HG02885 (cell line): ENCODE measurements around the gene GPR176.
A peak's percentile ranks its signal among the peaks of the same experiment; 100 is the strongest.

Source experiments
- ATAC-seq: cut with Tn5 transposase; IDR thresholded peaks from one replicate; pipeline ENCODE4 v1.9.1; 2021; ENCODE audit warnings: mild to moderate bottlenecking; ENCODE audit not compliant: unreplicated experiment, poor library complexity

Gene GPR176, protein sequence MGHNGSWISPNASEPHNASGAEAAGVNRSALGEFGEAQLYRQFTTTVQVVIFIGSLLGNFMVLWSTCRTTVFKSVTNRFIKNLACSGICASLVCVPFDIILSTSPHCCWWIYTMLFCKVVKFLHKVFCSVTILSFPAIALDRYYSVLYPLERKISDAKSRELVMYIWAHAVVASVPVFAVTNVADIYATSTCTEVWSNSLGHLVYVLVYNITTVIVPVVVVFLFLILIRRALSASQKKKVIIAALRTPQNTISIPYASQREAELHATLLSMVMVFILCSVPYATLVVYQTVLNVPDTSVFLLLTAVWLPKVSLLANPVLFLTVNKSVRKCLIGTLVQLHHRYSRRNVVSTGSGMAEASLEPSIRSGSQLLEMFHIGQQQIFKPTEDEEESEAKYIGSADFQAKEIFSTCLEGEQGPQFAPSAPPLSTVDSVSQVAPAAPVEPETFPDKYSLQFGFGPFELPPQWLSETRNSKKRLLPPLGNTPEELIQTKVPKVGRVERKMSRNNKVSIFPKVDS

GRCh38 chr15:39919748-39920509, at the start of gene GPR176:
TSS of gene GPR176 (minus strand) at chr15:39920266. CDS start at chr15:39920026, 240 bp downstream.
- ATAC-seq, result peak; percentile 14

- no peak for ATAC-seq
These were observed 48.9 kb upstream of the GPR176 start for GRCh38 chr15:39969002-39969394.

DNA sequence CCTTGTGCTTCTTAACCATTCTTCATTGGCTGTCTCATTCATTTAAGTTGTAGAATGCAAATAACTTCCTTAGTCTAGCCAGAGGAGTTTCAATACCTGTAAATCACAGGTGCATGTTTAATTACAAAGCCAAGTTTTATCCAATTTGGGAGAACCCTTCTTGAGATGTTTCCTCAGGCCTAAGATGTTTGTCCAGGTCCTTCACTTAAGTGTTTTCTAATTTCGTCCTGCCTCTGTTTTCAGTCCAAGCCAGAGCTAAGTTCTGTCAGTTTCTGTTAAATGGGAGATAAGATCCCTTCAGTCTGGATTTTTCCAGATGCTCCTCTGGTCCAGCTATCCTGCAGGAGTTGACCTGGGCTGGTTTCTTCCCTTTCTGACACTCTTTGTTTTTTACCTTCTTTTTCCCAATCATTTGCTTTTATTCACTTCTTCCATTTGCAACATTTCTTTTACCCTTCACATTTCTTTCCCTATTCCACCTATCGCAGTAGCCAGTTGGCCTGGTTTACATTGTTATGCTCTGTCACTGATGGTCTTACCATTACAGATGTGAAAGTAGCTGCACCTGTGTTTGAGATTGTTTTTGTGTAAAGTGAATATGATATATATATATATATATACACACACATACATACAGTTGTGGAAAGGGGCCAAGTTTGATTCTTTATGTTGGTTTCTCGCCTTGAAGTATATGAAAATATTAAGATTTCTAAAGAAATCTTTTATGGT, 48.4 kb upstream of the GPR176 start:
- no peak for ATAC-seq

DNA sequence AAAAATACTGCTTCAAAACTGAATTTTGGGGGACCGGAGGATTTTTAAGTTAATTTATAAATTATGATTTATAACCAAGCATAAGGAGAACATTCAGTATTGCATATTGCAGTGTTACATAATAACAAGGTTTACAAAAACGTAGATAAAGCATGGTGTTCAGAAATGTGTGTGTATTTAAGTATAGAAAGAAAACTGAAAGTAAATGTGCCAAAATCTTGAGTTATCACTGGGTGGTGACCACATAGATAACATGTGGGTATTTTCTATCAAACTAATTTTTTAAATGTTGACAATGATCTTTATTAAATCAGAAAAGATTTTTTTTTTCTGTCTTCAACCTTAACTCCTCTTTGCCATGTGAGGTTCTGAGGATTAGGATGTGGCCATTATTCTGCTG, 46.5 kb upstream of the GPR176 start:
- ATAC-seq, result no peak

DNA sequence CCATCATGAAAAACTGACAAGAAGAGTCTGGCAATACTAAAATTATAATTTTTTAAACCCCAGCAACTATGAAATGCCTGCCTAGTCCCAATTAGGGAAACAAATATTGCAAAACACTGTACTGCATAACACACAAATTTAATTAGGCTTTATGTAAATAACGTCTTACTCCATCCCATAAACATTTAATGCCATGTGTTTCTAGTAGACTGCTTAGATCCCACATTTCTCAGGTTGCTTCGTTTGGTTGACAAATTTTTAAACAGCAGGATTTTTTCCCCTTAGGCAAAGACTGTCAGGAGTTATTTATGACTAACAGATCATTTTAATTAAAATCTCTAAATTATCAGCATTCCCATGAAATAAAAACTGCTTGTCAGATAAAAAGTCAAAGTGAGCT, 43.7 kb upstream of the GPR176 start:
- ATAC-seq, result no peak

DNA sequence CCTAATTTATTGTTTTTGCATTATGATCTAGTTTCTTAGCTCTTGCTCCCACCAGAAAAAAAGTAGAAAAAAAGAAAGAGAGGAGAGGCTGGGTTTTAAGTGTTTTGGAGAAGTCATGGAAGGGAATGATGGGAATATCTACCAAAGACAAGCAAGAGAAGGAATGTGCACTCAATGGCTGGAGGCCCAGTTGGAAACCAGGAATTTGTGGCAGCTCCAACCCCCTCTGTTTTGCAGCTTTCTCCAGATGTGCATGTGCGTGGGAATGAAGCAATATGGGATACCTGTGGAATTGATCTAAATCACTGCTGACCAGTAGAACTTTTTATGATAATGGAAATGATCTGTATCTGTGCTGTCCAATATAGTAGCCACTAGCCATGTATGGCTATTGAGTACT, 41.0 kb upstream of the GPR176 start:
- ATAC-seq, result no peak

DNA sequence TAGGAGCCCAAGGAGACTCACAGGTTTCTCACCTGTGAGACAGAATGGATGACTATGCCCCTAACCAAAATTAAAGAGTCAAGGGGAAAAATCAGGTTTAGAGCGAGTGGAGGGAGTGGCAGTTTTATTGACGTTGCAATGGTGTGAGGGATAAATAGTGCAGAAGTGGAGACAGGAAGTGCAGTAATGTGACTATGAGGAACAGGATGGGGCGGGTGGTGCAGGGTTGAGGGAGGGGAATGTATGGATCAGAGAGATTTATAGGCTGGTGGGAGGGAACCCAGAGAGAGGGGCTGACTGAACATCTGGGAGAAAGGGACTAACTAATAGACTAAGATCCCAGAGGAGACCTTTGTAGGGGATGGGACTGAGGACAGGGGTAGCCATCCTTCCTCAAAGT, 40.3 kb upstream of the GPR176 start:
- no peak for ATAC-seq

DNA sequence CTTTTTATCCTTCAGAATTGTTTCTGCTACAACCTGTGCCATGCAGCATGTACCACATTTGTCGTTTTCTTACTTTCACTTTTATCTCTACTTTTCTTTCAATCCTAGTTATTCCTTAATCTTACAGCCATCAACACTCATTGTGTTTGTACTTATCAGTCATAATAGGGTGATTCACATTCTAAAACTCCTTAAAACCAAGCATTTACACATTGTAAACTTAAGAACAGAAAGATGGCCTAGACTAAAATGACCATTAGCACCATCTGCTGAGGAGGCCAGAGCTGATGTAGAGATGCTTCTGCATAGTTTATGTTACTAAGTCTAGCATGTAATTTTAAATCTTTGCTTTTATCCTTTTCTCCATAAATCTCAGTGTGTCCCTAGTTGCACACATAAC, 39.3 kb upstream of the GPR176 start:
- no peak for ATAC-seq

GRCh38 chr15:39957481-39957880, 37.4 kb upstream of the GPR176 start:
- no peak for ATAC-seq

- no peak for ATAC-seq
These were observed 33.5 kb upstream of the GPR176 start for GRCh38 chr15:39953521-39953920.

DNA sequence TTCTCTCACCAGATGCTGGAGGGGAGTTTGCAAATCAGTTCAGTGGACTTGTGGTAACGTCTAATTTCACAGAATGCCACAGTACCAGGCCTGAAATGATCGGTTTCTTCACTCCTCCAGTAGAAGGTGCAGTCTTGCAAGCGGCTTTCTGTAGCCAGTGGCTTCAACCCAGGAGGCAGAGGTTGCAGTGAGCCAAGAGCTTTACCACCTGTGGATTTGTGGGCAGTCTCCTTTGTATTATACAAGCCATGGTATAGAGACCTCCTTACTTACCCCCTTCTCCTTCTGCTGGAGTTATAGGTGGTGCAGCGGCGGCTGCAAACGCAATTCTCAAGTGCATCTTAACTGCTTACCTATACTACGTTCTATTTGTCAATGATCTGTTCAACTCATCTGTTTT, 31.5 kb upstream of the GPR176 start:
- ATAC-seq, result no peak

GRCh38 chr15:39948817-39949216, 28.8 kb upstream of the GPR176 start:
- no peak for ATAC-seq

GRCh38 chr15:39947401-39948197, 27.5 kb upstream of the GPR176 start:
- no peak for ATAC-seq

DNA sequence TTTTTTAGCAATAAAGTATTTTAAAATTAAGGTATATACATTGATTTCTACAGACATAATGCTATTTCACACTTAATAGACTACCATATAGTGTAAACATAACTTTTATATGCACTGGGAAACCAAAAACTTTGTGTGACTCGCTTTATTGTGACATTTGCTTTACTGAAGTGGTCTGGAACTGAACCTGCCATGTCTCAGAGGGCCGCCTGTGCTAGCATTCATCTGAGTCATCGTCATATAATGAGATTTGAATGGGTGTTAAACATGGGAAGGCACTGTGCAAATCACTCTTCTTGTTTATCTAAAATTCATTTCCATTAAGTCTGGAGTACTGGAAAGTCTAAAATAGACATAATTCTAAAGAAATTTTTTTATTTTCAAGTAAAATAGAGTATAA, 26.8 kb upstream of the GPR176 start:
- ATAC-seq, result no peak

DNA sequence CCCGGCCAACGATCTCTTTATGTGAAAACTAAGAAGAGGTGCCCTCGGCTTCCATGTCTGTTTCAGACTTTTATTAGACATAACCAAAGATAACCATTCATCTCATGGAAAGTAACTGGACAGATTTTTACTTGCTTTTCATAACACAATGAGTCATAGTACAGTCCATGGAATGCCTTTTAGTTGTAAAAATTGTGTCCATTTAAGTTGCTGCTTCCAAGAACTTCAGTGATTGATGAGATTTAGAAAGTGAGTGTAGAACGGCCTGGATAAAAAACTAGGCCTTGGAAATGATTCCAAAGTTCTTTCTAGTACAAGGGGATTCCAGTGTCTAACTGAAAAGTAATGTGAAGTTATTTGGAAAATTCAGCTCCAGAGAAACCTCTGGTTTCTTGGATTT, 24.7 kb upstream of the GPR176 start:
- ATAC-seq, result no peak

DNA sequence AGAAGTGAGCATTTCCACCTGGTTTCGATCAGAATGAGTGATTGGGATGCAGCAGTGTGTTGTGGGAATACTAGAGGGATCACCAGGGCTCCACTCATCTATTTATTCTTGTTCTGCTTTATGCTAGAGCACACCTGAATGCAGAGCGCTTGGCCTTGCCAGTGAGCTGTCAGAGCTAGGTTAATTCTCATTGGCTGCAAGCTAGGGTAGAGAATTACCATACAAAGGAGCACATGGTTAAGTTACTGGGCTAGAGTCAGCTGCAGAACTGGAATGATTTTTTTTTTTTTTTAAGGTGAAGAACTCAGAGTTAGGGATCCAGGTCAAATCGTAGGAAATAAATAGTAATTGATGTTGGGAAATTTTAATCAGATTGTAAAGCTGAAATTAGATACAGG, 22.7 kb upstream of the GPR176 start:
- no peak for ATAC-seq

GRCh38 chr15:39942101-39942752, 22.2 kb upstream of the GPR176 start:
- ATAC-seq, result no peak

GRCh38 chr15:39939487-39940452, 19.7 kb upstream of the GPR176 start:
- peak; percentile 62 for ATAC-seq
